Measurements from ENCODE around the gene EPHA4. TPM values are rescaled to one million over a fixed set of nuclear protein-coding genes. Genes with fewer than 3 reads are reported as not detected.

Gene EPHA4
- total RNA-seq, 1 donor from 2014 or later = 24.1 TPM

DNA sequence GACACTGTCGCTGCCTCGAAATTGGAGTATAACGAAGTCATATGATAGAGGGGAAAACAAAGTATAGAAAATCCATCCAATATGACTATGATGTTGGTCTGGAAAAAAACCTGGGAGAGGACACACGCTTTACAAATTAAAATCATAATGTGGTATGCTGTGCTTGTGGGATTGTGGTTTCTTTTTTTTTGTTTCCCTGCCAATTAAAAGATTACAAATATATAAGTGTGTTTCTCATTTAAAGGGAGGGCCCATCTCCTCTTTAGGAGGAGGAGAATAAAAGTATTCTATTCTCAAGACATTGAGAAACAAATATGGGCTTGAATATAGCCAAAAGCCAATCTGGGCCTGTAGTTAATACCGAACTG, 86.6 kb downstream of the EPHA4 start:
- TF ChIP-seq POLR2AphosphoS5 (IDR thresholded peaks at IDR 0.05; ENCODE audit: insufficient read depth in 1 of 2, low read depth in 1 of 2) (no peak), POLR2A (IDR thresholded peaks at IDR 0.05) (no peak), CTCF (IDR thresholded peaks at IDR 0.05) (no peak)
- Histone ChIP-seq H3K9me3 (no peaks in the 10 kb centered on the region), H3K4me3 (no peak overlapping the region), H3K27me3 (no peaks in the 10 kb centered on the region), H3K36me3 (no peaks in the 10 kb centered on the region), H3K27ac (no peak overlapping the region), H3K4me1 (no peaks in the 10 kb centered on the region)
- no peak for DNase-seq (ENCODE audit: extremely low spot score in 2 of 2)
- intact Hi-C loops (cut with DNase I) = no loop called here

- Histone ChIP-seq H3K36me3 (no peaks in the 10 kb centered on the region), H3K27me3 (no peaks in the 10 kb centered on the region), H3K27ac (no peak overlapping the region), H3K4me3 (no peak overlapping the region), H3K4me1 (no peaks in the 10 kb centered on the region), H3K9me3 (no peaks in the 10 kb centered on the region)
- intact Hi-C loops (cut with DNase I) = no loop called here
- TF ChIP-seq POLR2A (IDR thresholded peaks at IDR 0.05) = no peak
- TF ChIP-seq POLR2AphosphoS5 (IDR thresholded peaks at IDR 0.05; ENCODE audit: insufficient read depth in 1 of 2, low read depth in 1 of 2) = no peak
- no peak for TF ChIP-seq CTCF (IDR thresholded peaks at IDR 0.05)
- no peak for DNase-seq (ENCODE audit: extremely low spot score in 2 of 2)
Observed at GRCh38 chr2:221484761-221485502, 87.2 kb downstream of the EPHA4 start.

DNA sequence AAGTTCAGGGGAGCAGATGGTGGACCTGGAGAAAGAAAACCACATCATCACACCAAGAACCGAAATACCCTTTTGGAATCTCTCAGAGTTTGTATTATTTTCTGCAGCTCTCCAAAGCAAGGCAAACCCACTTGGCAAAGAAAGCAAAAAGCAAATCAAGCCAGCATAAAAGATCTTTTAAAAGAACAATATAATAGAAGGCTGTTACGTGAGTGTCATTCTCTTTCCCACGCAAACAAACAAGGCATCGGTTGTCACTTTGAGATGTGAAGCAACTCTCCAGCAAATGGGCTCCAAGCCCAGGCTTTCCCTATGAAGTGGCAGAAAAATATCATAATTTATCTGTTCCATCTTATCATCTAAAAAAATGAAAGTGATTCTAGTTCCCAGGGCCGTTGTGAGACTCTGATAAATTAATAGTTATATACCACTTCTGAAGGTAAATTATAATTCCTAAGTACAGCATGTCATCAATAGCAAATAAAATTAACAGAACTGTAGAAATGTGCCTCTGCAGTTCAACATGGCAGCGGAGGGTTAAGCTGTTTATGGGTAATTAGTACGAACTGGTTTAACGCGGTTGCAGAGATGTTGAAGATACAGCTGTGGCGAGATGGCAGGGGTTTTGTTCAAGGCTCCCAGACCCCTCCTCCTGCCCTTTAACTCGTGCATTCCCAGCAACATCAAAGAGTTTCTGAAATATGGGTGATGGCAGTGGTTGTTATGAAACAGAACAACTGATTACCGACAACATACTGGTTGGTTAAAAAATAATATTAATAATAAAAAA, 89.2 kb downstream of the EPHA4 start:
- TF ChIP-seq POLR2AphosphoS5 (IDR thresholded peaks at IDR 0.05; ENCODE audit: insufficient read depth in 1 of 2, low read depth in 1 of 2) (no peak), POLR2A (IDR thresholded peaks at IDR 0.05) (no peak), CTCF (IDR thresholded peaks at IDR 0.05) (no peak)
- Histone ChIP-seq H3K27ac (no peak overlapping the region), H3K4me3 (no peak overlapping the region), H3K4me1 (no peaks in the 10 kb centered on the region), H3K36me3 (no peaks in the 10 kb centered on the region), H3K27me3 (no peaks in the 10 kb centered on the region), H3K9me3 (no peaks in the 10 kb centered on the region)
- intact Hi-C loops (cut with DNase I) = no loop called here
- DNase-seq (ENCODE audit: extremely low spot score in 2 of 2) = no peak

DNA sequence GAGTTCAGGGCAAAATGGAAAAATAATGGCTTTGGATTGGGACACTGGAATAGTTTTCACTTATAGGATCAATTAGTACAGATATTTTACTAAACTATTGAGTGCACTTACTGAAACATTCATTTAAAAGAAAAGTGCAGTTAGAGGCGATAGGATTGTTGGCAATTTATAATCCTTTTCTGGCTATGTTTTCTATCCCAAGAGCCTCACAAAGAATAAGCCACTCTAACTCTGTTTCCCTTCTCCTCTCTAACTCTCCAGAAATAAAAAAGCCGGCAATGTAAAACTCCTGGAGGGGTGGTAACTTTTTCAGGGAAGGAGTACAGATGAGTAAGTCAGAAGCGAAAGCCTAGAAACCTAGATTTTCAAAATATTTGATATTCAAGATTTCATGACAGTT, 91.3 kb downstream of the EPHA4 start:
- no peak for DNase-seq (ENCODE audit: extremely low spot score in 2 of 2)
- H3K9me3 ChIP-seq = no peaks in the 10 kb centered on the region
- no peaks in the 10 kb centered on the region for H3K4me1 ChIP-seq
- H3K4me3 ChIP-seq = no peak overlapping the region
- intact Hi-C loops (cut with DNase I) = no loop called here
- H3K36me3 ChIP-seq = no peaks in the 10 kb centered on the region
- no peak overlapping the region for H3K27ac ChIP-seq
- no peaks in the 10 kb centered on the region for H3K27me3 ChIP-seq
- no peak for TF ChIP-seq CTCF (IDR thresholded peaks at IDR 0.05)
- TF ChIP-seq POLR2AphosphoS5 (IDR thresholded peaks at IDR 0.05; ENCODE audit: insufficient read depth in 1 of 2, low read depth in 1 of 2) = no peak

DNA sequence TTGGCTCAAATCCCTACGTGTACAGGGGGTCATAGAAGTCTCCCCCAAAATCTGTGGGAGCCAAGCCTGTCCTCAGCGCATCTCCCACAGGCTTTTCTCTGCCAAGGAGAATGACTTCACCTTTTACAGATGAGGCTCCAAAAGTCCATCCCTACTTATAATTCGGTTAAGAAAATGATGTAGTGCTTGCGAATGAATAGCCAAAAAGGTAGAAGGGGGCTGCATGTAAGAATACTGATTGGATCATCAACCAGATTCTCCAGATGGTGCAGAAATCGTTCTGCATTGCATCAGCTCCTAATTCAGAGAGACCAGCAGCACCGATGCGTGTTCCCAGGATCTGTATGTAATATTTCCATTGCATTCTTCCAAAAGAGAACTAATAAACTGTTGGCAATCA, 91.9 kb downstream of the EPHA4 start:
- Histone ChIP-seq H3K27ac (no peak overlapping the region), H3K9me3 (no peaks in the 10 kb centered on the region), H3K36me3 (no peaks in the 10 kb centered on the region), H3K4me1 (no peaks in the 10 kb centered on the region), H3K27me3 (no peaks in the 10 kb centered on the region), H3K4me3 (no peak overlapping the region)
- intact Hi-C loops (cut with DNase I) = no loop called here
- no peak for DNase-seq (ENCODE audit: extremely low spot score in 2 of 2)
- TF ChIP-seq CTCF (IDR thresholded peaks at IDR 0.05) (no peak), POLR2A (IDR thresholded peaks at IDR 0.05) (no peak), POLR2AphosphoS5 (IDR thresholded peaks at IDR 0.05; ENCODE audit: insufficient read depth in 1 of 2, low read depth in 1 of 2) (no peak)

Data from vagina (tissue), 2 donors.